Lung (tissue), 16 donors: ENCODE data around the gene TACR1. TPM values are rescaled to one million over a fixed set of nuclear protein-coding genes. Genes with fewer than 3 reads are reported as not detected.
"Not testable (repeated sequence)": the region's sequence is repeated elsewhere in the genome, so short reads cannot be mapped to it uniquely, and the experiment has no call there.

Experiments
- ATAC-seq: fragments of 200-7000 bp; cut with Tn5 transposase; one replicate; pipeline ENCODE4 v1.9.1; 2020; ENCODE audit warnings: moderate number of reproducible peaks; ENCODE audit not compliant: insufficient read depth, low FRiP score
- DNase-seq, 3 donors: peaks; one replicate each; pipeline ENCODE4 v3.0.0-alpha.2; 2013 to 2017
- H3K27ac ChIP-seq, 2 donors: one replicate each; pipeline ENCODE4 v1.5.1; 2013; ENCODE audit warnings: mild to moderate bottlenecking in 2 of 2, moderate library complexity in 2 of 2, control low read depth in 1 of 2, inconsistent platforms in 1 of 2, low read depth in 1 of 2, low read length in 1 of 2
- H3K27me3 ChIP-seq, 3 donors: one replicate each; pipeline ENCODE4 v1.5.1; 2013; ENCODE audit warnings: low read length in 2 of 3; ENCODE audit not compliant: control insufficient read depth in 3 of 3, insufficient read depth in 3 of 3
- H3K36me3 ChIP-seq, 4 donors: one replicate each; pipeline ENCODE4 v1.5.1; 2013; ENCODE audit warnings: low read length in 4 of 4, mild to moderate bottlenecking in 1 of 4, moderate library complexity in 1 of 4; ENCODE audit not compliant: control insufficient read depth in 4 of 4, insufficient read depth in 4 of 4
- H3K4me1 ChIP-seq, 5 donors: one replicate each; pipeline ENCODE4 v1.5.1; 2013; ENCODE audit warnings: low read length in 5 of 5, mild to moderate bottlenecking in 2 of 5, moderate library complexity in 1 of 5; ENCODE audit not compliant: control insufficient read depth in 5 of 5, insufficient read depth in 5 of 5
- H3K4me3 ChIP-seq: one replicate; pipeline ENCODE4 v1.5.1; 2013; ENCODE audit warnings: mild to moderate bottlenecking, control low read depth, moderate library complexity
- H3K9ac ChIP-seq, 2 donors: one replicate each; pipeline ENCODE4 v1.5.1; 2013; ENCODE audit warnings: low read length in 2 of 2, control low read depth in 1 of 2; ENCODE audit not compliant: insufficient read depth in 1 of 2
- H3K9me3 ChIP-seq, 4 donors: one replicate each; pipeline ENCODE4 v1.5.1; 2013; ENCODE audit warnings: low read length in 3 of 4, mild to moderate bottlenecking in 1 of 4, moderate library complexity in 1 of 4; ENCODE audit not compliant: control insufficient read depth in 4 of 4, insufficient read depth in 3 of 4
- CTCF ChIP-seq: IDR thresholded peaks from 2 replicates; pipeline ENCODE4 v1.5.1; 2012; ENCODE audit warnings: mild to moderate bottlenecking; ENCODE audit errors: control extremely low read depth, extremely low read depth
- WGBS, 2 donors: extraction: QIAGEN DNeasy Blood & Tissue Kit; methylation state at CpG; one replicate each; pipeline ENCODE4 v1.1.7; 2013; 5-methylcytosine and 5-hydroxymethylcytosine counted together
- long read RNA-seq, 5 donors: transcript quantifications; one replicate each; lab custom pipeline, GENCODE V29; 2026
- polyA plus RNA-seq, 2 donors: library from polyadenylated mRNA; stranded (reverse); fragments of 200-250 nt; gene quantifications; one replicate each; pipeline ENCODE4 v1.2.1, GENCODE V29; 2013
- total RNA-seq, 2 donors: library from RNA; depleted of rRNA in 1 of 2; stranded (reverse); fragments of >200 nt in 1 of 2; gene quantifications; one replicate each; pipeline ENCODE4 v1.2.1, GENCODE V29; 2014 to 2021
- donor health status: control.
- donor health status: control.
- donor health status: Bipolar disorder and iron deficiency.
- donor health status: healthy.
- donor health status: DM: yes; HTN: yes; CAD: no.

TACR1 gene
- total RNA-seq, result 1 to 10 TPM in 1 of 2 donors, under 1 TPM in 1; 0.63 to 1.6 TPM
- under 1 TPM; 0.33 to 0.55 TPM for polyA plus RNA-seq
- long read RNA-seq, donor 1, result 0 reads
- long read RNA-seq, donor 2, result 0 reads
- long read RNA-seq, donor 3, result 0 reads
- long read RNA-seq, donor 4, result 0 reads
- long read RNA-seq, donor 5, full-length matches to known transcripts, result 1 of 1 reads
- long read RNA-seq, donor 5, partial matches to known transcripts, result 0 of 1 reads
- long read RNA-seq, donor 5, other reads (novel, unspliced or antisense), result 0 of 1 reads

- H3K9ac ChIP-seq, result no peak within 1 kb of the TSS
- peaks cover 0 to 2% (median 0%) of the 10 kb centered on the region in 4 donors for H3K9me3 ChIP-seq
- peaks cover 0 to 20% (median 6%) of the 10 kb centered on the region in 5 donors for H3K4me1 ChIP-seq
- 1% methylated on average over 46 of the region's 46 CpGs for WGBS, 2 donors
- DNase-seq, result peak; percentile 86 to 94 (median 89)
- peak; percentile 10 for TF ChIP-seq CTCF
- no peak within 1 kb of the TSS for H3K4me3 ChIP-seq
- no peaks in the 10 kb centered on the region for H3K36me3 ChIP-seq
- peaks cover 2 to 47% (median 8%) of the 10 kb centered on the region in 3 donors for H3K27me3 ChIP-seq
- H3K27ac ChIP-seq, result no peak within 1 kb of the TSS
- peak; percentile 63 for ATAC-seq
Measured at GRCh38 chr2:75199428-75200011, at the start of gene TACR1. TSS of gene TACR1 (minus strand) at chr2:75199520. CDS start at chr2:75198934, 586 bp downstream.

- not testable (repeated sequence) for ATAC-seq, H3K9ac ChIP-seq, H3K27ac ChIP-seq, H3K4me1 ChIP-seq, H3K36me3 ChIP-seq, H3K27me3 ChIP-seq, DNase-seq, H3K4me3 ChIP-seq
- 82 to 95% methylated on average over 6 of the region's 6 CpGs for WGBS, 2 donors
- H3K9me3 ChIP-seq, result peaks cover 0 to 14% (median 7%) of the 10 kb centered on the region in 4 donors
Measured at GRCh38 chr2:75248581-75248980, 49.3 kb upstream of the TACR1 start.

- no peak overlapping the region for H3K9ac ChIP-seq
- no peaks in the 10 kb centered on the region for H3K27me3 ChIP-seq
- no peak for TF ChIP-seq CTCF
- WGBS, 2 donors, result 74 to 86% methylated on average over 7 of the region's 7 CpGs
- no peak for DNase-seq
- no peak for ATAC-seq
- no peak overlapping the region for H3K27ac ChIP-seq
- H3K4me1 ChIP-seq, result no peaks in the 10 kb centered on the region
- H3K36me3 ChIP-seq, result no peaks in the 10 kb centered on the region
- H3K4me3 ChIP-seq, result no peak overlapping the region
- H3K9me3 ChIP-seq, result peaks cover 0 to 22% (median 13%) of the 10 kb centered on the region in 4 donors
Measured at GRCh38 chr2:75246441-75247167, 47.3 kb upstream of the TACR1 start.

GRCh38 chr2:75243219-75243618 lies 43.9 kb upstream of the TACR1 start:
- Histone ChIP-seq H3K4me1 (peaks cover 0 to 4% (median 0%) of the 10 kb centered on the region in 5 donors), H3K9ac (no peak overlapping the region), H3K27me3 (no peaks in the 10 kb centered on the region), H3K4me3 (no peak overlapping the region), H3K27ac (no peak overlapping the region), H3K9me3 (peaks cover 0 to 12% (median 9%) of the 10 kb centered on the region in 4 donors), H3K36me3 (no peaks in the 10 kb centered on the region)
- DNase-seq (no peak), ATAC-seq (no peak)
- WGBS, 2 donors, result 90 to 94% methylated on average over 9 of the region's 9 CpGs
- no peak for TF ChIP-seq CTCF
